NCI-H146 (cell line): Measurements from ENCODE around the gene PRSS8.

ENCODE experiments used
- DNase-seq: peaks from one replicate; lab custom pipeline; 2025; lab: John Stamatoyannopoulos, UW

PRSS8 gene

DNA sequence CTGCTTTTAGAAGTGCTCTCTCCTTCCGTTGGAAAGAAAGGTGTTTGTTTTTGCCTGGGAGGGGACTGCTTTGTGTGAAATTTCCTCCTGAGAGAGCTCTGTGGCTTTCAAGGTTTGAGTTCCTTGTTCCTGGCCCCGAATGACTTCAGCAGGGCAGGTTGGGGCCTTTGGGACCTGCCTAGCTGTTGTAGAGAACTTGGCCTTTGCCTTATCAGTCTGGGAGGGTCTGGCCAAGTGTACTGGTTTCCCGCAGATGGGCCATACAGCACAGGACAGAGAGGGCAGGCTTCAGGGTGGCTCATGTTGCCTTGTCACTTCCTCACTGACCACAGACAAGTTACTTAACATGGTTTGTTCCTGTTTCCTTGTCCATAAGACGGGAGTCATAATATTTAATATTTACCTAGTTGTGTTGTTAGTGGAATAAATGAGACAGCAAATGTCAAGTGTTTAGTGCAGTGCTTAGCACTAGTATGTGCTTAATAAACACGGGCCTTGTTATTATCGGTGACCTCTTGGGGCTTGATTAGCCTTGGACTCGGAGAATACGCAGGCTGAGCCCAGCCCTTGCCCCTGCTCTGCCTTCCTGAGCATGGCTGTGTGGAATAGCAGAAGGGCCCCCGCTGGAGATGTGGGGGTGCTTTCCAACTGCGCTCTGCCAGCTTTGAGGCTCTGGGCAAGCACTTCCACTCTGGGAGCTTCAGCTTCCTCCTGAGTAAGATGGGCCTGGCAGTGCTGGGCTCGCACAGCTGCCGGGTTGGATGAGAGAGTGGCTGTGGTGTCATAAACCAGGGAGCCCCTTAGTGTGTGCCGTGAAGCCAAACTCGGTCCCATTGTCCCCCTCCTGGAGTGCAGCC lies 6.6 kb downstream of the PRSS8 start:
- no peak for DNase-seq

- DNase-seq: no peak
Measured at GRCh38 chr16:31127182-31127581, 8.3 kb downstream of the PRSS8 start.

- DNase-seq: no peak
Measured at GRCh38 chr16:31125844-31126243, 9.7 kb downstream of the PRSS8 start.

DNA sequence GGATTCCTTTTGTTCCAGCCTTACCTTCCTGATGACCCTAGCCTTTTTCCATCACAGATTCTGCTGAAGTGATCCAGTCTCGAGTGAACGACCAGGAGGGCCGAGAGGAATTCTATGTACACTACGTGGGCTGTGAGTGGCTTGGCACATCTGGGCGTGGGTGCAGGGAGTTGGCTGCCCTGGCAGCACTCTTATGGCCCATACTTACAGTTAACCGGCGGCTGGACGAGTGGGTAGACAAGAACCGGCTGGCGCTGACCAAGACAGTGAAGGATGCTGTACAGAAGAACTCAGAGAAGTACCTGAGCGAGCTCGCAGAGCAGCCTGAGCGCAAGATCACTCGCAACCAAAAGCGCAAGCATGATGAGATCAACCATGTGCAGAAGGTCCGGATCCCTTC lies 15.4 kb downstream of the PRSS8 start:
- DNase-seq: no peak

GRCh38 chr16:31118223-31119155 lies 17.0 kb downstream of the PRSS8 start:
- DNase-seq: no peak

GRCh38 chr16:31117384-31118222 lies 17.9 kb downstream of the PRSS8 start, which contains the start of gene KAT8:
KAT8 (plus strand) TSS chr16:31117664; CDS start chr16:31117682, 18 bp downstream.
- peak; percentile 99 for DNase-seq

DNA sequence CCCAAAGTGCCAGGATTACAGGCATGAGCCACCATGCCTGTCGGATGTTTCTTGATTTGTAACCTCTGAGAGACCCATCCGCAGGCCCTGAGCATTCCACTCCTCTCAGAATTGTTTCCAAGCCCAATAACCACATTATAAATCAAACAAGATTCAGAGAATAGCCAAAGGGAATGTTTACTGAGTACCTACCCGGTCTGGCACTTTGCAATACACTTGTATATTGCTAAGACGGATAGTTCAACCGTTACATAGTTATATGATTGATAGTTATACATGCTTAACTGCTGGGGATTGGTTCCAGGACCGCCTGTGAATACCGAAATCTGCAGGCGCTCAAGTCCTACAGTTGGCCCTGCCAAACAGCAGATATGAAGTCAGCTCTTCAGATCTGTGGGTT lies 21.1 kb downstream of the PRSS8 start:
- DNase-seq: no peak

DNA sequence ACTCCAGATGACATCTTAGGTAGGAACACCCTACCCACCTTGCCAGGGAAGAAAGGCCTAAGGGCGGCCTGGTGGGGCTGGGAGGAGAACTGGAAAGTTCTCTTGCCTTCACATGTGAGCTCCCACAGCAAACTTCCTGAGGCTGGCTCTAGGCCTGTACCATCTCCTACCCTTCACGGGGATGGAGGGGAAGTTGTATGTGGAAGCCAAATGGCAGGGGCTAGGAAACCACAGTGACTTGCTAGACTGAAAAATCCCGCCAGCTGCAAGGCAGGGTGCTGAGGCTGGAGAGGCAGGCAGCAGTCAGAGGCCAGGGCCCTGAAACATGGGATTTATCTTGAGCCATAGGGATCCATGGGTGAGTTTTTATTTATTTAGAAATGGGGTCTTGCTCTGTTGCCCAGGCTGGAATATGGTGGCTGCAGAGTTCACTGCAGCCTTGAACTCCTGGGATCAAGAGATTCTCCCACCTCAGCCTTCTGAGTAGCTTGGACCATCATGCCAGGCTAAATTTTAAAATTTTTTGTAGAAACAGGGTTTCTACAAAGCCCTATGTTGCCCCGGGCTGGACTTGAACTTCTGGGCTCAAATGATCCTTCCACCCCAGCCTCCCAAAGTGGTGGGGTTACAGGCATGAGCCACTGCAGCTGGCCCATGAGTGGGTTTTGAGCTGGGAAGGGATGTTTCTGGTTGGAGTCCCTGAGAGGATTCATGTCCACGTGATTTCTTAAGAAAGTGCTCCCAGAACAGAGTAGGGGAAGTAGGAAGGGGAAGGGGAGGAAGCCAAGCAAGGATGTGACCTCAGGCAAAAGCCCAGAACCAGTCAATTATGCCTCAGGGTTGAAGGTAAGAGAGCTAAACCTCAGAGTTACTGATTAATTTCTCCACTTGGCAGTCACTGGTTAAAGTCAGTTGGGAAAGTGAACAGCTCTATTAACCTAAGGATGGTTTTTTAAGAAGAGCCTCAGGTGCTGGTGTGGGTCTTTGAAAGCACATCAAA lies 22.1 kb downstream of the PRSS8 start:
- DNase-seq: no peak

- DNase-seq: no peak
Measured at GRCh38 chr16:31112711-31113110, 22.8 kb downstream of the PRSS8 start.

- no peak for DNase-seq
Measured at GRCh38 chr16:31111881-31112466, 23.6 kb downstream of the PRSS8 start.

DNA sequence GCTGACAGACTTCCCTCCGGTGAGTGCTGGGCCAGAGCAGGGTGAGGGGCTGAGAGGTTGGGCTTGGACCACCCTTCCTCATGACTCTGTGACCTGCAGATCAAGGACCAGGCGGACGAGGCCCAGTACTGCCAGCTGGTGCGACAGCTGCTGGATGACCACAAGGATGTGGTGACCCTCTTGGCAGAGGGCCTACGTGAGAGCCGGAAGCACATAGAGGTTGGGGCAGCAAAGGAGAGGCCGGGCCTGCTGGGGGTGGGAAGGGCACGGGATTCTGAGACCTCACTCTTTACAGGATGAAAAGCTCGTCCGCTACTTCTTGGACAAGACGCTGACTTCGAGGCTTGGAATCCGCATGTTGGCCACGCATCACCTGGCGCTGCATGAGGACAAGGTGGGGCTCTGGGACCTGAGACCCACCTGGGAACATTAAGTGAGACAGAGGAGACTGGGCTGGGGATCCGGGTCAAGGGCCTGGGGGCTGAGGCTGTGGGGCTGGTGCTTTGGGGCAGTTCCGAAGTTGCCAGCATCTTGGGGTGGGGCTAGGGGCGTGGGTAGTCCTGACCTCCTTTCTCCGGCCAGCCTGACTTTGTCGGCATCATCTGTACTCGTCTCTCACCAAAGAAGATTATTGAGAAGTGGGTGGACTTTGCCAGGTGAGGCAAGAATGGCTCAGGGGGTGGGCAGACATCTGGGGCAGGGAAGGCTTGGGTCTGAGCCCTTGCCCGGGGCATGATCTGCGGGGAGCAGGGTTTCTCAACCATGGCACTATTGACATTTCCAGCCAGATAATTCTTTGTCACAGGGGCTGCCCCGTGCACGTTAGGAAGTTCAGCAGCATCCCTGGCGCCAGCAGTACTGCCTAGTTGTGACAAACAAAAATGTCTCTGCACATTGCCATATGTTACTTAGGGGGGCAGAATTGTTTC lies 25.2 kb downstream of the PRSS8 start:
- DNase-seq: no peak

DNA sequence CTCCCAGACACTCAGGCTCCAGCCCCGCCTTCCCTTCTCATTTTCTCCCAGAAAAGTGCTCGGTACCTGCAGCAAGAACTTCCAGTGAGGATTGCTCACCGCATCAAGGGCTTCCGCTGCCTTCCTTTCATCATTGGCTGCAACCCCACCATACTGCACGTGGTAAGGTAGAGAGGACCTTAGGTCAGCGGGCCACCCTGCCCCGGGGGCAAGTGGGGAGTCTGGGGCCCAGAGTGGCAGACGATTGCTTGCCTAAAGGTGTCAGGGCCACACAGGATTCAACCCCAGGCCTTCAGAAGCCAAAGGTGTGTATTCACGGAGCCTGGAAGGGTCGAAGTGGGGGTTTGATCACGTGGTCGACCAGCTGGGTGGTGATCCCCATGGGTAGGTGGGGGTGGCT lies 25.9 kb downstream of the PRSS8 start:
- DNase-seq: no peak

DNA sequence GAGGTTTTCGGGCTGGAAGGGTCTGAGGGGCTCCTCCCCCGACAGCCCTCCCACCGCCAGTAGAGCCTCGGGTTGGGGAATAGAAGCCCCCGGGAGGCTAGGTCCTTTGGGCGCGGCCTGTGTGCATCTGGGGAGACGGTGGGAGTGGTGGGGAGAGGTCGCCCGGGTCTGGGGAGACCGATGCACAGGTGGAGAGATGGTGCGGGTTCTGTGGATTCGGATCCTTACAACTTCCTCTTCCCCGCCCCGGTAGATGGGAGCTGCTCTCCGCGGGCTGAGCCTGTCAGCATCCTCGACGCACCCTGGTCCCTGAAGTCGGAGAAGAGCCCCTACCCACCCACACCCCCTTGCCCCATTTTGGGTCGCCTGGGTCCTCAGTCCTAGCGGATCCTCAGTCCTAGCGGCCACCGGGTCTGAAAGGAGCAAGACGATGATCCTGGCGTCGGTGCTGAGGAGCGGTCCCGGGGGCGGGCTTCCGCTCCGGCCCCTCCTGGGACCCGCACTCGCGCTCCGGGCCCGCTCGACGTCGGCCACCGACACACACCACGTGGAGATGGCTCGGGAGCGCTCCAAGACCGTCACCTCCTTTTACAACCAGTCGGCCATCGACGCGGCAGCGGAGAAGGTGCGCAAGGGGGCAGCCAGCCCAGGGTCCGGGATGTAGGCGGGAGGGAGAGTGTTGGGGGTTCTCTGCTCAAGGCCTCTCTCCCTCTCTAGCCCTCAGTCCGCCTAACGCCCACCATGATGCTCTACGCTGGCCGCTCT lies 26.6 kb downstream of the PRSS8 start:
- DNase-seq: no peak

DNA sequence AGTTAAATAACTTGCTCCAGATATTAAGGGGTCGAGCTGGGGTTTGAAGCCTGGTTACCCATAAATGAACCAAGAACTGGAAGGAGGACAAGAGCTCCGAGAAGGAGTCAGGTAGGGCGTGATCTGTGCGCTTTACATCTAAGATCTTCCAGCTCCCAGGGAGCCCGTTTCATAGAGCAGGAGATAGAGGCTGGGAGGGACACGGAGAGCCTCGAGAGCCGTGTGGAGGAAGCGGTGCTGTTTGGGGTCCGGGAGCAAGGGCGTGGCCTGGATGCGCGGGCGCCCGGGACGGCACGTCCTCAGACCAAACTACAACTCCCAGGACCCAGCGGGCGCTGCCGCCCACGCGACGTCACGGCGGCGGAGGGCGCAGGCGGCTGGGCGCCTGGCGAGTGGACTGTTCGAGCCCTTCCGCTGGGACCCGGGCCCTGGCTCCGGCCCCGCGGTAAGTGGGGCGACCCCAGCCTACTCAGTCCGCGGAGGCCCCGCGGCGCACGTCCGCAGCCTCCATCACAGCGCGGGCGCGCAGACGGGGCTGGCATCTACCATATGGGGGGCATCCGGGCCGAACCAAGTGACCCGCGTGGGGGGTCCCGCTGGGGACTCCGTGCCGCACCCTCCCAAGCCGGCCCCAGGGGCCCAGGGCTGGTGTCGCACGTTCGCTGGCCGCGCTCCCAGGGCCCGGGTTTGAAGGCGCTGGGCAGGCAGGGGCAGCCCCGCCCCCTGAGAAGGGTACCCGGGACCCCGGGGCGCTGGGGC lies 27.3 kb downstream of the PRSS8 start, which contains the start of gene BCKDK:
BCKDK (plus strand) TSS at position 352 of the 759 bp plus-strand sequence. CDS start 838 bp downstream, outside the sequence.
- peak; percentile 80 for DNase-seq

DNA sequence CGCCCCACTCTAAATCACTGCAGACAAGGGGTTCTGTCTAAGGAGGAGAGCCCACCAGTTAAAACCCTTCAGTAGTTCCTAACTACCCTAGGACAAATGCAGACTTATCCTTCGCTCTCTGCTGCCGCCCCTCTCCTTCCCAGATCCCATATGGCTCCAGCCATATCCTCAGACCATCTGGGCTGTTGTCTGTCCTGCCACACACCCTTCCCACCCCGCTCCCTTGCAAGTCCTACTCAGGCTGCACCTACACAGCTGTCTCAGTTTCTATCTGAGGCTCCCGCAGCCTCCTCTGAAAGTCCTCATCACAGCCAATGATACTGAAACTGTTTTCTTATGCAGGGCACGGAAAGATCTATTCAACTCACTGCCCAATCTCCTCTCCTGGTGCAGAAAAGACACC lies 28.1 kb downstream of the PRSS8 start:
- no peak for DNase-seq

- DNase-seq: no peak
Measured at GRCh38 chr16:31106509-31107464, 28.7 kb downstream of the PRSS8 start.
